ENCODE measurements around the gene AKAP8.
"Not testable (repeated sequence)": the region's sequence is repeated elsewhere in the genome, so short reads cannot be mapped to it uniquely, and the experiment has no call there.

AKAP8 gene

DNA sequence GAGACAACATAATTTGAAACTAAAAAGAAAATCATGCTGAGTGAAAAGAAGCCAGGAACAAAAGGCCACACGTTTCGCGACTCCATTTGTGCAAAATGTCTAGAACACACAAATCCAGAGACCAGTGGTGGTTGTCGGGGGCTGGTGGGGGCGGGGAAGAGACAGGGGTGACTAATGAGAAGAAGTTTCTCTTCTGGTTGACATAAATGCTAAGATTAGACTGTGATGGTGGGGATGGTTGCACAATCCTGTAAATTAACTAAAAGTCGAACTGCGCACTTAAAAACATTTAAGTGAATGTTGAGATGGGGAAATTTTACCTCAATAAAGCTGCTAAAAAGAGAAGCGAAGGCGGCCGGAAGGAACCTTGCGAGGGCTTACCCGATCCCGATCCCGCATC lies 7.1 kb downstream of the AKAP8 start:
- no peak for DNase-seq

DNA sequence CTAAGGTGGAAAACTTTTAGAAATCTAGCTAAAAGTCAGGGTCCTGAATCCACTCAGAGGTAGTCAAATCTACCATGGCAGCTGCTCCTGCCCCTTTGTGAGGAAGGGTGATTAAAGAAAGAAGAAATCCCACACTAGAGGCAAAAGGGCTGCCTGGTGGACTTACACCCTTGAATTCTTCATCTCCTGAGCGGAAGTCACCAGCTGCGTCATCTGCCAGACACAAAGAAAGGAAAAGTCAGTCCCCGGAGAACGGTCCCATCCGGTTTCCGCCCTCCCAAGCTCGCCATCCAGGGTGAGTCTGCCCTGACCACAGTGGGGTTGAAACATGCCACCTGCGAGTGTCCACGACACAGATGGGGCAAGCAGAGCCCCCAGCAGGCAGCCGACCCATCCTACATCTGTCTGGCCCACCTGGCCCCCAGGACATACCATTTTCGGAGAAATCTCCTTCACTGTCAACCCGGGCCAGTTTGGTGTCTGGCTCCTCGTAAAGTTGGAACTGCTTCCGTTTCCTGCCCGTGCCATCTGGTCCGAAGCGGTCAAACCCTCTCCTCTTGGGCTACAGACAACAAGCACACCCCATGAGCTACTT lies 7.7 kb downstream of the AKAP8 start:
- DNase-seq = no peak

DNA sequence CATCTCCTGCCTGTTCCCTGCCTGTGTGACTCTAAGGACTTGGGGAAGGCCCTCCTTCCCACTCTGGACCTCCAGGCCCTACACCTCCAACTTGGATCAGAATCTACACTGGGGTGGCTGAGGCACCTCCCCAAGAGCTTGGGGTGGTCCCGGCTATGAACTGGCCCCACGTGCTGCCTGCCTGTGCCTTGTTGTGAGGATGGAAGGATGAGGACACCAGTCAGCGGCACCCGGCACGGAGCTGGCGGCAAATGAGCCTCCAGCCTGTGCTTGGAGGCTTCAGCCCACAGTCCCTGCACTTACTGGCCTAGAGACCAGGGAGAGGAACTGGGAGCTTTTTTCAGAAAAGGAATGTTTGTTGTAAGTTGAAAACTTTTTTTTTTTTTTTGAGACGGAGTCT lies 8.5 kb downstream of the AKAP8 start:
- no peak for DNase-seq

DNA sequence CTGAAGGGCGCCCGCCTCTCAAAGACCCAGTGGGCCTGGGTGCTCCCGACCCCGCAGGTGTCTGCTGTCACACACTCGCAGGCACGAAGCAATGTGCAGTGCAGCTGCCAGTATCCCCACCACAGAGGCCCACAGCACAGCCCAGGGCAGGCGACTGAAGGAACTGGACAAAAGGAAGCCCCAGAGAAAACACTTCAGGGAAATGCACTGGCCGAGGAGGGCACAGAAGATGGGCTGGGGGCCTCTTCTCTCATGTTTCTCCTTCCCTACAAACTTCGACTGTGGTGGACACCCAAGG lies 10.0 kb downstream of the AKAP8 start:
- DNase-seq = no peak

DNA sequence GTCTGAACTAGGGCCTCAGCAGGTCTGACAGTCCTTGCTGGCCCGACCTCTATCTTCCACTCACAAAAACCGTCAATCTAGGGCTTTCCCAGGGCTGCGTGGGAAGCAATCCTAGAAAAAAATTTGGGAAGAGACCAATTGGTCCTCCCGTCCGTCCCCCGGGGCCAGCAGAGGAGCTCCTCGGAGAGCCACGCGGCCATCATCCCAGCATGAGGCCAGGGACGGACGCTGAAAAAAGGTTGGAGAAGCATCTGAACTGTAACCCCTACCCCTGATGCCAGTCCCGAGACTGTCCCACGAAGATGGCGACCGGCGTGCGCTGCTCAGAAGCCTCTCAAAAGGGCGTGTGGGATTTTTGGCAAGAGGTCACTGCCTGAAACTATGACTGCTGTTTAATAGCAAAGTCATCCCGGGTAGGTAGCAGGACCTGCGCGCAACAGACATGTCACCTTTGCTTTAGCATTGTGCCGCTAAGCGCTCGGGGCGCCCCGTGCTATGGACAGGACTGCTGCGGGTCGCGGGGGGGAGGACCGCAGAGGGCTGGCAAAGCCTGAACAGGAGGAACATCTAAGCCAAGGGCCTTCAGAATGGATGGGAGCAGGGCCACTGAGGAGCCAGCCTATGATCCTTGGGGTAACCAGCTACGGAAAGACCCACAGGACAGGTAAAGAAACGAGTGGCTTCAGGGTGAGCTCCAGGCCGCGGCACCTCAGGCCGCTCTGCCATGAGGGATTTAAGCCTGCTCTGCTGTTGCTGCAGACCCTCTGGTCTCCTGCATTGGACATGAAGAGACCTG lies 10.6 kb downstream of the AKAP8 start:
- no peak for DNase-seq

DNA sequence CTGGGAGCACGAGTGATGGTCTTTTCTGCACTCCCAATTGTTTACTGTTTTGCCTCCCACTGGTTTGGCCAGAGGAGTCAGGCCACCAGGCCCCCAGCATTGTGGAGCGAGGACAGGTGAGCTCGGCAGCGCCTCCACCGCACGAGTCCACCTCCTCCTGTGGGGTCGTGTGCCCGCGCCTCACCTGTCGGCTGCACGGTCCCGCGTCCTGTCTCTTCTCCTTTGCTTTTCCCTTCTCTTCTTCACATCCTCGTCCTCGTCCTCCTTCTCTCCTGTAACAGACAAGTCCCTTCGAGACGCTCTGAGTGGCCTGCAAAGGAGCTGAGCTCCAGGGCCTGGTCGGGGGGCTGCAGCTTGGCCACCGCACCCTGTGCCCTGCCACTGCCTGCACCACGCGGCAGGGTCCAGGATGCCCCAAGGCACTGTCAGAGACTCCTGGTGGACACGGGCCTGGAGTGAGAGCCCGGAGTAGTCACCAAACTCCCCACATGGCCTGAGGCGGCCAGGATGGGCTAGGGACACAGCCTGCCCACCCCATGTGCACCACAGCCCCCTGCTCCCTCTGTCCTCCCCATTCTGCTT lies 11.4 kb downstream of the AKAP8 start:
- no peak for DNase-seq

DNA sequence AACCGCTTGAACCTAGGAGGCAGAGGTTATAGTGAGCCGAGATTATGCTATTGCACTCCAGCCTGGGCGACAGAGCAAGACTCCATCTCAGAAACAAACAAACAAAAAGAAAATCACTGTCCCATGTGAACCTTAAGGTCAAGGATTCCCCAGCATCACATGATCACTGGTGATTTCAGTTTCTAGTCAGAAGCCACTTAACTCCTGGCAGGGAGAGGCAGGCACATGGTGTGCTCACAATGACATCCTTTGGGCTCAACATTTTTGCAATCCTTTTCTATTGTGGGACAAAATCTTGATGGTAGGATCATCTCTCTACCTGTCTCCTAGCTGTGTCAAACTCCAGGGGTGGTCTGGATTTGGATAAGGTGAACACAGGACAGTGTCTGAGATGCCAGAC lies 12.1 kb downstream of the AKAP8 start:
- DNase-seq = no peak

DNA sequence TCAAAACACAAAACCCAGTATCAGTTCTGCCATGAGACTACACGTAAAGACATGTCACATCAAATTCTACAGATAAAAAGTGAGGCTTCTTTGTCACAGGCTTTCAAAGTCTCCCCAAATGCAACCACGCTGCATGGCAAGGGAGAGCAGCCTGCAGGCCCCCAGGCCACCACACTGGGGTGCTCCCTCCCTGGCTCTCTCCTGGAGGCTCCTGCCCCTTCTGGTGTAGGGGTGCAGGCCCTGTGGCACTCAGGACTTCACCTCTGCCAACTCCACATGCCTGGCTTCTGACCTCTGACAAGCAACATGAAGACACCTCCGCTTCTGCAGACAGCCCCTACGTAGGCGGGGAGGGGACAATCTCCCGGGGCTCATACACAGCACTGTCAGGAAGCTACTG lies 14.3 kb downstream of the AKAP8 start:
- no peak for DNase-seq

DNA sequence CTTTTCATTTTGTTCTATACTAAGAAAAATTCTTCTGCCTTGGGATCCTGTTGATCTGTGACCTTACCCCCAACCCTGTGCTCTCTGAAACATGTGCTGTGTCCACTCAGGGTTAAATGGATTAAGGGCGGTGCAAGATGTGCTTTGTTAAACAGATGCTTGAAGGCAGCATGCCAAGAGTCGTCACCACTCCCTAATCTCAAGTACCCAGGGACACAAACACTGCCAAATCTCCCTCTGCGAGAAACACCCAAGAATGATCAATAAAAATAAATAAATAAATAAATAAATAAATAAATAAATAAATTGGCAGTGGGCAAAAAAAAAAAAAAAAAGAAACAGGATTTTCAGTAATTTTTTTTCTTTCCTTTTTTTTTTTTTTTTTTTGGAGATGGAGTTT lies 15.8 kb downstream of the AKAP8 start:
- not testable (repeated sequence) for DNase-seq

DNA sequence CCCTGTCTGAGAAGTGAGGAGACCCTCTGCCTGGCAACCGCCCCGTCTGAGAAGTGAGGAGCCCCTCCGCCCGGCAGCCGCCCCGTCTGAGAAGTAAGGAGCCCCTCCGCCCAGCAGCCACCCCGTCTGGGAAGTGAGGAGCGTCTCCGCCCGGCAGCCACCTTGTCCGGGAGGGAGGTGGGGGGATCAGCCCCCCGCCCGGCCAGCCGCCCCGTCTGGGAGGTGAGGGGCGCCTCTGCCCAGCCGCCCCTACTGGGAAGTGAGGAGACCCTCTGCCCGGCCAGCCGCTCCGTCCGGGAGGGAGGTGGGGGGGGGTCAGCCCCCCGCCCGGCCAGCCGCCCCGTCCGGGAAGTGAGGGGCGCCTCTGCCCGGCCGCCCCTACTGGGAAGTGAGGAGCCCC lies 16.5 kb downstream of the AKAP8 start:
- not testable (repeated sequence) for DNase-seq

DNA sequence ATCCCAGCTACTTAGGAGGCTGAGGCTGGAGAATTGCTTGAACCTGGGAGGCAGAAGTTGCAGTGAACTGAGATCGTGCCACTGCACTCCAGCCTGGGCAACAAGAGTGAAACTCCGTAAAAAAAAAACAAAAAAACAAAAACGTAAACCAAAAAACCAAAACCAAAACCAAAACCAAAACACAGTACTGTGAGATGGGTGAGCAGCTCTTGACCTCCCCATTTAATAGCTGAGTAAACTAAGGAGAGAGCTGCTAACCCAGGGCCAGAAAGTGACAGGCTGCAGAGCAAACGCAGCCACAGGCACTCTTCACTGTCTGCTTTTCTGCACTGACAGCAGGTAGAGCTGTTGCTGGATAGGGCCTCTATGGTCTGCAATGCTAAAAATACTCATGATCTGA lies 19.6 kb downstream of the AKAP8 start:
- DNase-seq = not testable (repeated sequence)

DNA sequence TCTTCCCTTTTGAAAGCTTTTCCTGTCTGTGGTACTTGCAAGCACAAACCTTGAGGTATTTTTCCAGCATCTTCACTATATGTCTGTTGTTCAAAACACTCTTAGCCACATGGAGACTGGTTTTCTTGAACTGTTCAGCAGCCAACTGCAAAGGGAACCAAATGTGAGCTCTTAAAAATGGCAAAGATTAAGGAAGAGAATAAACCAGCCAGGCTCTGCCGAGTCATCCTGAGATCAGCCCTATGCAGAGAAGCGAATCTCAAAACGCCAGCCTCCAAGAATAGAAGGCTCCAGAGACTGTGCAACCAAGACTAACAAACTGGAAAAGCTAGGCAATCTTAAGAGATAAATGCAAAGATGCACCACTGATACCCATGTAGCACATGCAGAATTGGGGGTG lies 20.7 kb downstream of the AKAP8 start:
- no peak for DNase-seq

DNA sequence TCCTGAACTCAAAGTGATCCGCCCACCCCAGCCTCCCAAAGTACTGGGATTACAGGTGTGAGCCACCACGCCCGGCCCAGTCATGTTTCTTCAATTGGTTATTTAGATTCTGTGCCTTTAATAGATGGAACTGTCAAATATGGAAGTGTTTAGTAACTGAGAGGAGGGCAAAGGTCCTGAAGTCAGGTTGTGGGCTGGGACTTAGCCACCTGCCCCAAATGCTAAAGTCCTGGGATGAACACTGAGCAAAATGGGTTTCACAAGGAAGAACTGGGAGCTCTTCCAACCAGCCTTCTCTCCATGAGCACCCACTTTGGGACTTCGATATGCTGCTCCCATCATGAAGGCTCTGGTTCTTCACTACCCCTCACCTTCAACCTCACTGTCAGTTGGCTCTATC lies 21.7 kb downstream of the AKAP8 start:
- DNase-seq = no peak

DNA sequence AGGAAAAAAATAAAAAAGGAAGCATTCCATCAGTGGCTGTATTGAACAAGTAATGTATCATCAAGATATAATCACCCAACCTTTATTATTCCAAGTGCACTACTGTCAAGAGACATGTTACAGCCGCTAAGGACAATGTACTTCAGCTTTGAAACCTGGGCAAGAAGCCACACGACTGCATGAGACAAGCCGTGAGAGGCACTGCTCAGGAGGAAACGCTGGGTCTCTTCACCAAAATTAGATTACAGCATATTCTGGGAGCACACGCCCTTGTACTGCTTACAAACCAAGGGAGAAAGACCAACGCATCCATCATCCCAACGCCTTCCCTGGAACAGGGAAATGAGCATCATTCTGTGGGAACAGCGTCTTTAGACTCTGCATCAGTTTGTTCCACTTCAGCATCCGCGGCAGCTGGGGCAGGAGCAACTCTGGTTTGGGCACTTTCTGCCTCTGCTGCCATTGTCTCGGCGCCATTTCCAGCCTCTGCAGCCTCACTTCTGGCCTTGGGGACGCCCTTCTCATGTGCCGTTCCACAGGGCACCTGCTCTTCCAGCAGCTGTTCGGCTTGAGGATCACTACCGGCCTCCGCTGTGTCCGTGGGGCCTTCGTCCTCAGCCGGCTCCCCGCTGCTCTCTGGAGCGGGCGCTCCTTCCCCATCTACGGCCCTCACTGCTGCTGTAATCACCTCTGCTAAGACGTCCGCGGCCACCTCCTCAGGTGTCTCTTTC lies 24.9 kb downstream of the AKAP8 start:
- no peak for DNase-seq

DNA sequence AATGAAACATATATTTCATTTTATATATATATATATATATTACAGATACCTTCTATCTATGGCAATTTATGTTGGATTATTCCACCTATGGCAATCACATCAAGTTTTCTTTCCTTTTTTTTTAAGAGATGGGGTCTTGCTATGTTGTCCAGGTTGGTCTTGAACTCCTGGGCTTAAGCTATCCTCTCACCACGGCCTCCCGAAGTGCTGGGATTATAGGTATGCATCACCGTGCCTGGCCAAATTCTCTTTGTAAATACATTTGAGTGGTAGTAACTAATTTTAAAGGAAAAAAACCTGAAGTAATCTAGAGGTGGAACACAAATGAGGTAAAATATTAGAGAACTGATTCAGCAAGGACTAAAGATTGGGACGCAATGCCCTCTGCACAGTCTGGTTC lies 25.7 kb downstream of the AKAP8 start:
- DNase-seq = no peak

DNA sequence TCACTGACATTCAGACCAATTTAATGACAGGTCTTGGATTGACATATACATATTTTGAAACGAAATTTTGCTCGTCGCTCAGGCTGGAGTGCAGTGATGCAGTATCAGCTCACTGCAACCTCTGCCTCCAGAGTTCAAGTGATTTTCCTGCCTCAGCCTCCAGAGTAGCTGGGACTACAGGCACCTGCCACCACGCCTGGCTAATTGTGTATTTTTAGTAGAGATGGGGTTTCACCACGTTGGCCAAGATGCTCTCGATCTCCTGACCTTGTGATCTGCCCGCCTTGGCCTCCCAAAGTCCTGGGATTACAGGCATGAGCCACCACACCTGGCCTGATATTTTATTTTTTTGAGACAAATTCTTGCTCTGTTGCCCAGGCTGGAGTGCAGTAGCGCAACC lies 27.1 kb downstream of the AKAP8 start:
- not testable (repeated sequence) for DNase-seq

DNA sequence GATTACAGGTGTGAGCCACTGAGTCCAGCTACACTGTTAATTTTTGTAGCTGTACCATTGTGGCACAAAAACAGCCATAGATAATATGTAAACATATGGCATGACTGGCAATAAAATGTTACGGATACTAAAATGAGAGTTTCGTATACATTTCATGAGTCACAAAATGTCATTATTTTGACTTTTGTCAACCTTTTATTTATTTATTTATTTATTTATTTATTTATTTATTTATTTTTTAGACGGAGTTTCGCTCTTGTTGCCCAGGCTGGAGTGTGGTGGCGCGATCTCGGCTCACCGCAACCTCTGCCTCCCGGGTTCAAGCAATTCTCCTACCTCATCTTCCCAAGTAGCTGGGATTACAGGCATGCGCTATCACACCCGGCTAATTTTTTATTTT lies 38.3 kb downstream of the AKAP8 start:
- DNase-seq = not testable (repeated sequence)

DNA sequence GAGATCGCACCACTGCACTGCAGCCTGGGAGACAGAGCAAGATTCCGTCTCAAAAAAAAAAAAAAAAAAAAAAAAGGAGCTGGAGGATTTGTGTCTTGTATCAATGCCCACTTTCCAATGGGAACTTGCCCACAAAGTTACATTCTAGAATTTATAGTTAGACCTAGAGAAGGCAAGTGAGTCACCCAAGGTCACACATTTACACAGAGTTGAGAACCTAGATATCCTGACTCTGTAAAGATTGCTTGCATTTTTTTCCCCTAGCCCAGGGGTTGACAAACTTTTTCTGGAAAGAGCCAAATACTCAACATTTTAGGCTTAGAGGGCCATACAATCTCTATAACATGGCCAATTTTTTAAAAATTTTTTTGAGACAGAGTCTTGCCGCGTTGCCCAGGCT lies 39.5 kb downstream of the AKAP8 start:
- no peak for DNase-seq

DNA sequence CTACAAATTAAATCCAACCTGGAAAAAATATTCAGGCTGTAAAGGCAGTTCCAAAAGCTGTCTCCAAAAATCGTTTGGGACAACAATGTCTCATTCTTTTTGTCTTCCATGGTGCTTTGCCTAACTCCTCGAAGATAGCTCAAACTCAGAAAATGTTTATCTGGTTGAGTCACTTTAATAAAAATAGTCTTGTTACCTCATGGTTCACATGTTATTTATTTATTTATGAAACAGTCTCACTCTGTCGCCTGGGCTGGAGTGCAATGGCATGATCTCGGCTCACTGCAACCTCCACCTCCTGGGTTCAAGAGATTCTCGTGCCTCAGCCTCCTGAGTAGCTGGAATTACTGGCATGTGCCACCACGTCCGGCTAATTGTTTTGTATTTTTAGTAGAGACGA lies 42.4 kb downstream of the AKAP8 start:
- no peak for DNase-seq

DNA sequence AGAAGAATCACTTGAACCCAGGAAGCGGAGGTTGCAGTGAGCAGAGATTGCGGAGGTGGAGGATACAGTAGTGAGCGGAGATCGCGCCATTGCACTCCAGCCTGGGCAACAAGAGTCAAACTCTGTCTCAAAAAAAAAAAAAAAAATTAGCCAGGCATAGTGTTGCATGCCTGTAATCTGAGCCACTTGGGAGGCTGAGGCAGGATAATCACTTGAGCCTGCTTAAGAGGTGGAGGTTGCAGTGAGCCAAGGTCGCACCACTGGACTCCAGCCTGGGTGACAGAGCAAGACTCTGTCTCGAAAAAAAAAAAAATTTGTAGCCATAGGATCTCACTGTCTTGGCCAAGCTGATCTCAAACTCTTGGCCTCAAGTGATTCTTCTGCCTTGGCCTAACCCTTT lies 43.6 kb downstream of the AKAP8 start:
- DNase-seq = not testable (repeated sequence)

DNA sequence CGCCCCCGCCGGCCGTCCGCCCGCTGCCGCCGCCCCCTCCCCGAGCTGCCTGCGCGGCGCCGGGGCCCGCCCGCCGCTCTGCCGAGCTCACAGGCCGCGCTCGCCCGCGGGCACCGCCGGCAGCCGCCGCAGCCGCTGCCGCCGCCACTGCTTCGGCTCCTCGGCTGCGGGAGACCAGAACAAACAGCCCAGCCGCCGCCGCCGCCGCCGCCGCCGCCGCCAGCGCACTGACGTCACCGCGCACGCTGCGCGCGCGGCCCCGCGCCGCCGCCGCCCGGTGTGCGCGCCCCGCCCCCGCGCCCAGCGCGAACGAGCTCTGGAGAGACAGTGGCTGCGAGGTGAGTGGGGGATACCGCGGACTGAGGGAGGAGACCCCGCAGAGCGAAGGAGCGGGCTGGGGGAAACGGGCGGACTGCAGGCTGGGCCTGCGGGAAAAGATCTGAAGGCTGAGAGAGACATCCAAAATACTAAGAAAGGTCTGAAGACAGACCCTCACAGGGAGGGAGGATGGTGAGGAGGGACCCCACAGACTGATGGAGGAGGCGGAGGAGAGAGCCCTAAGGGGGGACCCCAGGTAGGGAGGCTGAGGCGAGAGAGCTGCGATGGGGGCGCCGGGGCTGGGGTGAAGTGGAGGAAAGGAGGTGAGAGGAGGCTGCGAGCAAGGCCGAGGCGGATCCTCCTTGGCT lies 47.1 kb downstream of the AKAP8 start, which contains the start of gene BRD4:
Gene BRD4 (minus strand): TSS at position 229 of the 686 bp plus-strand sequence. CDS start 59,440 bp downstream, outside the sequence.
- DNase-seq = peak; percentile 83

DNA sequence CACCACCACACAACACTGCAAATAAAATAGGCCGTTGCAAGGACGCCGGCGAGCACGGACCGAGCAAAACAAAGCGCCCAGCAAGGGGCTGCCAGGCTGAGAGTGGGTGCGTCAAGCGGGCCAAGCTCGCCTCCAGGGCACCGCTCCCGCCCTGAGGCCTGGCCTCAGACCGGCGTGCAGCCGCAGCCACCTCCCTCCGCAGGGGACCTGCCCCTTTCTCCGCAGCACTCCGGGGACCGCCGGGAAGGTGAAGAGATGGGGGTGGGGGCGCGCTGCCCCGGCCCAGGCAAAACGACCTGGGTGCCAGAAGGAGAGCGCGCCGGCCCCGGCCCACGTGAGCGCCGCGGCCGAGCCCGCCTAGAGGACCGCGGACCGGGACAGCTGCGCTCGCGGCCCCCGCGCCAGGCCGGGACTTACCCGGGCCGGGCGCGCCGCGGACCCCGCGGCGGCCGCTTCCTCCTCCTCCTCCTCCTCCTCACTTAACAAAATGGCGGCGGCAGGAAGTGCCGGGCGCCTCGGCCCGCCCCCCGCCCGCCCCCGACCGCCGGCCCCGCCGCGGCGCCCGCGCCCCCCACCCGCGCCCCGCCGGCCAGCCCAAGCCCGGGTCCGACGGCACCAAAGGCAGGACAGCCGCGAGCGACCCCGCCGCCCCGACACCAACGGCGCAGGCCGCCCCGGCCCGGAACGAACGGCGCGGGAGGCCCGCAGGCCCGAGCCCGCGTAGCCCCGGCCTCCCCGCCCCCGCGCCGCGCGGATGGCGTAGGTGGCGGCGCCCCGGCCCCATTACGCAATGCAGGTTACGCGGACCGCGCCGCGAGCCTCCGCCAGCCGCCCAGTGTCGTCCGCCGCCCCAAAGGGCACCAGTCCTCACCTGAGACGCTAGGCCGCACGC lies 47.9 kb downstream of the AKAP8 start:
- DNase-seq = peak; percentile 62 to 70
